GM19351 (cell line): ENCODE measurements around the gene FBXO2.

Experiments used
- ATAC-seq: cut with Tn5 transposase; IDR thresholded peaks from one replicate; pipeline ENCODE4 v1.9.1; 2021; ENCODE audit warnings: mild to moderate bottlenecking, moderate library complexity; ENCODE audit not compliant: unreplicated experiment

FBXO2 gene

DNA sequence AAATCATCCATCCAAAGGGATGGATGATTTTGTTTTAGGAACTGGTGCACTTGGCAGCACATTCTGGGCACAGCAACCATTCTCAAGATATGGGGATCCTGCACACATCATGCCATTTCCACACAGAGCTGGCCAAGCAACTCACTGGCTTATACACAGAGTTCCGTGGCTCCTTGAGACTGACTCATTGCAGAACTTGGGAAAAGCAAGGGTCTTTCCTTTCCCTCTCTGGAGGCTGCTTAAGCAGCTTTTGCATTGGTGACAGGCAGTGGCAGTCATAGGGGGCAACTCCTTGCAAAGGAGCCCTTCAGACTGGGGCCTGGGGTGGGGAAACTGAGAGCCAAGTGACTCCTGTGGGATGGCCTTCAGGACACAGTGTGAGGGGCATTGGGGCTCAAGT lies 28.6 kb upstream of the FBXO2 start:
- ATAC-seq: no peak

DNA sequence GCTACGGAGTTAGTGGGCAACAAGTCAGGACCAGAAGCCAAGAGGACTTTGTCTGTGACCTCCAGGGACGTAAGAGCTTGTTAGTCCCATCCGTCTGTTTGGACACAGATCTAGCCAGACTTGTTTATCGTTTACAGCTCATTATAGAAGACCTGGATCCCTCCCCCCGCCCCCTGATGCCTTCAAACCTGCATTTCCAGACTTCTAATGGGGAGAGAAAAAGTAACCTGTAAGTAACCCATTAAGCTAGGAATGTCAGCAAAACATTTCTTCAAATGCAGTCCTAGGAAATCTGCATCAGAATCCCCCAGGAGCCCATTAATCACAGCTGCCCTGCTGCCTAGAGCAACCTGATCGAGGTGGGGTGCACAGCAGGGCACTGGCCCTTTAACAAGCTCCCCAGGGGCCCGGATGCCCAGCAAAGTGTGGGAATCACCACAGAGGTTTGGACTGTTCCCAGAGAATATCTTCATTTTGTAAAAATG lies 28.1 kb upstream of the FBXO2 start:
- ATAC-seq: no peak

DNA sequence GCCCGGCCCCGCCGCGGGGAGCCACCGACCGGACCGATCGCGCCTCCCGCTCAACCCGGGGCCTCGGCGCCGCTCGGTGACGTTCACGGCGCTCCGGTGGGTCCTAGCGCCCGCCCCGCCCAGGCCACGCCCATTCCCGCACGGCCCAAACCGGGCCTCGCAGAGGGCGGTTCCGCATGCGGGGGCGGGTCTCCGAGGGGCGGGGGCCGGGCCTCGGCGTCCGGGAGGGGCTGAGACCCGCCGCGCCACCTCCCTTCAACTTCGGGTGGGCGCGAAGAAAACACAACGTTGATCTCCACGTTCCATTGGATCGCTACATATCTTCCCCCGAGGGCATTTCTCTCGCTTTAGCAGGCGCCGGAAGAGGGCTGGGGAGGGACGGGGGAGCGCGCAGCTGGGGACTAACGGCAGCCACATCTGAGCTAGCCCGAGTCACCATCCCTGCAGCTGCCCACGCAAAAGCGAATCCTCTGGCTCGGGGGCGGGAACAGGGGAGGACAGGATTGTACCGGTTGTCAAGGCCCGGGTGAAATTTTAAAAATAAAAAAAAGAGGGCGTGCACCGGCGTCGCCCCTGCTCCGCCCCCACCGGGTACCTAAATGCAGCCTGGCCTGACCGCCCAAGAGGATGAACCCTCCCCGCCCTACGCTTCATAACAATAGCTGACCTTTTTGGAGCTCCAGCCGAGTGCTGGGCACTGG lies 27.0 kb upstream of the FBXO2 start, which contains the start of gene MAD2L2:
TSS of gene MAD2L2 (minus strand) at position 78 of the 701 bp plus-strand sequence. CDS start 547 bp downstream, outside the sequence.
- ATAC-seq: peak; percentile 82

DNA sequence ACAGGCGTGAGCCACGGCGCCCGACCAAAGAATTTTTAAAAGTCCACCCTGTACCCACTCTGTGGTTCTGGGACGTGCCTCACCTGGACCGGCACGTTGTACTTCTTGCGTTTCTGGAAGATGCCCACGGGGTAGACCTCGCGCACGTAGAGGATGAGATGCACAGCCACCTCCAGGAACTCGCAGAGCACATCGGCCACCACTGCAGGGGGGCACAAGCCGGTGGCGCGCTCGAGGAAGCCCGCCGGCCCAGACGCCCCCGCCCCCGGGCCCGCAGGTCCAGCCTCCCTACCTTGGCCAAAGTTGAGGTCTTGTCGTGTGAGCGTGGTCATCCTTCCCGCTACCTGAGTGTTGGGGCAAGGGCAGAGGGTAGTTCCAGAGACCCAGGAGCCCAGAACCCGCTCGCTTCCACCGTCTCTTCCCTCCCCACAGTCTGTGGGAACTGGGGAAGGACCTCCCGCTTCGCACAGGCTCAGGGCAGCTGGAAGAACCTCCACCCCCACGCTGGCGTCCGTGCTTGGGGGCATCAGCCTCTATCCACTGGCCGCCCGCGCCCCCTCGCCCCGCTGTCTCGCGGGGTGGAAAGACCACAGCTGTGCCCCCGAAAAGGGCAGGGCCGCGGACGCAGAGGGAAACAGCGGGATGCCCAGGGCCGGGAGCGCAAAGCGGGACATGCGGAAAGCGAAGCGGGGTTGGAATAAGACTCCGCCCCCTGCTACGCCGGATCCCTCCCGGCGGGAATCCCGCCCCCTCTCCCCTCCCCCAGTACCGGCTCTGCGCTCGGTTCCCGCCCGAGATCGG lies 26.2 kb upstream of the FBXO2 start:
- ATAC-seq: peak; percentile 27

DNA sequence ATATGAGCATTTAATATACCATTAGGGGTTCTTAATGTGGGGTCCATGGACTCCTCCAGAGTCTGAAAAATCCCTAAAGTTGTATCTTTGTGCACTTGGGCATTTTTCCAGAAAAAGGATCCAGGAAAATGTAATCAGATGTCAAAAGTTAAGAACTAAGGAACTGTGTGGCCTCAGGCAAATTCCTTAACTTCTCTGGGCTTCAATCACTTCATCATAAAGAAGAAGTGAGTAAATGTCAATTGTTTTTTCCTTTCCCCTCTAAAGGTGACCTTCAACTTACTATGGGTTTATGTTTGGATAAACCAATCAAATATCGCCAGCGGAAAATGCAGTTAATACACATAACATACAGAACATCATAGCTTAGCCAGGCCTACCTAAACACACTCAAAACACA lies 24.2 kb upstream of the FBXO2 start:
- ATAC-seq: no peak

DNA sequence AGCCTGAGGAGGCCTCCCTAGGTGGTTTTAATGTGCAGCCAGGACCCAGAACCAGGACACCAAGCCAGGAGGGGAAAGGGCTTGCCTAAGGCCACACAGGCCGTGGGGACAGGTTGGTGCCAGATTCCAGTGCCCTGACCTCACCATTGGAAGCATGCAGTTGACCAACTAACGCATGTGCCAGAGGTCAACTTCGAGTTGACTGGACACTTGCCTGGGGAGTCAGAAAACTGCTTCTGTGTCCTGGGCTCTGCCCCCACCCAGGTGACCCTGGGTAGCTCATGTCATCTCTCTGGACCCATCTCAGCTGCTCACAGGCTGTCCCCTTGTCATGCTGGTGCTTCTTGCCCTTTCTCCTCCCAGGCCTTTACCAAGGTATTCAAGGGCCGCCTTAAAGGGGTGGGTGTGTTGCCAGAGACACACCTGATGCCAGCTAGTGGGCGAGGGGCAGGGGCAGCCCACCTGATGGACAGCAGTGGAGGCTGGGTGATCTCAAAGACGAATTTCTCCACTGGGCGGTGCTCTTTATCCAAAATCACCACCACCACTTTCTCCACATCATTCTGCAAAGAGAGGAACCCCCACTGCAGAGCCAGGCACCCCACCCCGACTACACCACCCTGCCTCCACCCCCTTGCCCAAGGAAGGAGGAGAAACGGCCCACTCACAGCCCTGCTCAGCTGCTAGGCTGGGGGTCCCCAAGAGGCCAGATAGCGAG lies 22.3 kb upstream of the FBXO2 start:
- no peak for ATAC-seq

DNA sequence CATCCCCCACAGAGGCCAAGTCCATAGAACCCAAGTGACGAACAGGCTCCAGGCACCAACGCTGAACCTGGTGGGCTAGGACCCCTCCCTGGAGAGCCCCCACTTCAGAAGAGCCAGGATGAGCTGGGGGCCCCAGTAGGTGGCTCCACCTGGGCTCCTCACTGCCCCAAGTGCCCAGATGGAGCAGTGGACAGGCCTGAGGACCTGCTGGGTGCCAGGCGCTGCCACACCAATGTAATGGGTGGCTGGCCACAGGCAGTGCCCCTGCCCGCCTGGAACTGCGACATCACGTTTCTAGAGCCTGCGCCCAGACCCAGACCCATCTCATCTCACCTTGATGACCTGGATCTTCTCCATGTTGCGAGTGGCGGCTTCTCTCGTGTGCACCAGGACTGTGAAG lies 21.1 kb upstream of the FBXO2 start:
- ATAC-seq: no peak

DNA sequence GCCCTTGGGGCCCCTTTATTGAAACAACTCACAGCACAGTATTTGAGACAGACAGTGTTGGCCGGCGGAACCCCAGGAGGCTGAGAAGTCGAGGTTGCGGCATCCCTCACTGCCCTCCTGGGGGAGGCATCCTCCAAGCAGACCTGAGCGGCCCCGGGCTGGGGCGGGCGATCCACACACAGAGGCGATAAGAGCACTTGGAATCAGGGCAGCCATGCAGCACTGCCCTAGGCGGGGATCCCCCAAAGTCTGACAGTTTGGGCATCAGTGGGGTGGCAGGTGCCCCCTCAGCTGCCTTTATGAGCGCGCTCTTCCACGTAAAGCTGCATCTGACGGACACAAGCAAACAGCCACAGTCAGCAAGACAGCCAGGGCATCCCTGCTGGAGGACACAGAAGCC lies 20.3 kb upstream of the FBXO2 start:
- ATAC-seq: no peak

DNA sequence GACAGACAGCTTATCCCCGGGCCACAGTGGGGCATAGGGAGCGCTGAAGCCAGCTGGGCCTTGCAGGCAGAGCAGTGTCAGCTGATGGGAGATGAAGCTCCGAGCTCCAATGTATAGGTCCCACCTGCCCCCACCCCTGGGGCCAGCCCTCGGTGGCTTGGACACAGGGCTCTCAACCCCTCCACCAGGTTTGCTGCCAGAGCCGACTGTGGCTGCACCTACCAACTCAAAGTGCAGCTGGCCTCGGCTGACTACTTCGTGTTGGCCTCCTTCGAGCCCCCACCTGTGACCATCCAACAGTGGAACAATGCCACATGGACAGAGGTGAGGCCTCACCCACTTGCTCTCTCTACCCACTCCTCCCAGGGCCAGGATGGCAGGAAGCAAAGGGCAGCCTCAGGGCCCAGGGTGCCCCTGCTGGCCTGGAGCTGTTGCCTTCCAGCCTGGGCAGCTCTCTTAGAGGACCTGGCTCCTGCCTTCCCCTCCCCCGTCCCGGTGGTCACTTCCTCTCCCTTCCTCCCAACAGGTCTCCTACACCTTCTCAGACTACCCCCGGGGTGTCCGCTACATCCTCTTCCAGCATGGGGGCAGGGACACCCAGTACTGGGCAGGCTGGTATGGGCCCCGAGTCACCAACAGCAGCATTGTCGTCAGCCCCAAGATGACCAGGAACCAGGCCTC lies 19.0 kb upstream of the FBXO2 start:
- ATAC-seq: no peak

DNA sequence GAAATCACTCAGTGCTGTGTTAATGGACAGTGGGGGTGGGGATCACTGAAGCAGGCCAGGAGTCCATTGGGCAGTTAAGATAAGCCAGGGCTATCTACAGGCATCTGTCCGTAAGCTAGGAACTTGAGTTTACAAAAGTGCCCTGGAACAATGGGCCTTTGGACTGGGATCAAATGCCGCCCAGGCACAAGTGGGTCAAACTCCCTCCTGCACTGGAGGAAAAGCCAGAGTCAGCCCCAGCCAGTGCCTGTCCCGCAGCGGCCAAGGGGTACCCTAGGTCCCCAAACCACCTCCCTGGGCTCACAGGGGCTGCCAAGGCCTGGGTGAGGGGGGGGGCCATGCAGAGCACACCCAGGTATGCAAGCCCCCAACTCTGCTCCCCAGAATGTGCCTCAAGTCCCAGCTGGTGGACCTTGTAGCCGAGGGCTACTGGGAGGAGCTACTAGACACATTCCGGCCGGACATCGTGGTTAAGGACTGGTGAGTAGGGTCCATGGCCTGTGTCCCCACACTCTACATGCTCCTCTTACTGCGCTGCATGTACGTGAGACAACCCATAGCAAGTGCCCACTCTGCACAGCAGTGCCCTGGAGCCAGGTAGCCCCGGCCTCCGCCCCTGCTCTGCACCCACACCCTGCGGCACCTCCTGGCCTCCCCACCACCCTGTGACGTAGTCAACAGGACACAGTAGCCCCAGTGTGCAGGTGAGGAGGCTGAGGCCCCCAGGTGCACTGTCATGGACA lies 17.5 kb upstream of the FBXO2 start:
- ATAC-seq: no peak

DNA sequence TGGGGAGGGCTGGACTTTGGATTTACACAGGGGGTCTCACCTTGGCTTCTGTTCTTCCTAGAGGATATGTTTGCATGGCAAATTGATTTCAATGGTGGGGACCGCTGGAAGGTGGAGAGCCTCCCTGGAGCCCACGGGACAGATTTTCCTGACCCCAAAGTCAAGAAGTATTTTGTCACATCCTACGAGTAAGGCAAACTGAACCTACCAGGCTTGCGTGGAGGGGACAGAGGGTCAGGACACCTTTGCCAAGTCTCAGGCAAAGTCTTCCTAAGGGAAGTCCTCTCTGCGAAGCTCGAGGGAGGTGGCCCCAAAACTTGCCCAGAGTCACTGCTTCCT lies 16.9 kb upstream of the FBXO2 start:
- ATAC-seq: no peak

DNA sequence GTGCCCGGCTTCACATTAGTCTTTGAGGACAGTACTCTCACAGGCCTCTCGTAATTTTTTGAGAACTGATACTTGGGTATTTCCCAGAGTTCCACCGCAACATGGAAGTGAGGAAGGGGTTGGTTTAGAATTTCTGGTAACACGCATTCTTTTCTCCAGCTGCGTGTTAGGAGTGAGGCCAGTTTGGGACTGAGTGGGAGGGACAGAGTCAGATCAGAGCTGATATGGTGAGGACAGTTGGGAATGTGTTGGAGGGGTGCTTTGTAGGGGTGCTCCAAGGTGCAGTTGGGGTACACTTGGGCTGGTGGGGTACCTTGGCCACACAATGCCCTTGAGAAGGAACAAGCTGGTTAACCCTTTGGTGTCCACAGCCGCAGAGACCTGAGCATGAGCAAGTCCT lies 16.5 kb upstream of the FBXO2 start:
- ATAC-seq: no peak

DNA sequence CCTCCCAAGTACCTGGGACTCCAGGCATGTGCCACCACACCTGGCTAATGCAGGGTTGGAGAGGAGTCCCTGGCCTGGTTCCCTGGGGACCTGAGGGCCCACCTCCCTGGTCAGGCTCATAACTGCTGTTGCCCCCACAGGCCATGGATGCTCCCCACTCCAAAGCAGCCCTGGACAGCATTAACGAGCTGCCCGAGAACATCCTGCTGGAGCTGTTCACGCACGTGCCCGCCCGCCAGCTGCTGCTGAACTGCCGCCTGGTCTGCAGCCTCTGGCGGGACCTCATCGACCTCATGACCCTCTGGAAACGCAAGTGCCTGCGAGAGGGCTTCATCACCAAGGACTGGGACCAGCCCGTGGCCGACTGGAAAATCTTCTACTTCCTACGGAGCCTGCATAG lies 14.3 kb upstream of the FBXO2 start:
- no peak for ATAC-seq

DNA sequence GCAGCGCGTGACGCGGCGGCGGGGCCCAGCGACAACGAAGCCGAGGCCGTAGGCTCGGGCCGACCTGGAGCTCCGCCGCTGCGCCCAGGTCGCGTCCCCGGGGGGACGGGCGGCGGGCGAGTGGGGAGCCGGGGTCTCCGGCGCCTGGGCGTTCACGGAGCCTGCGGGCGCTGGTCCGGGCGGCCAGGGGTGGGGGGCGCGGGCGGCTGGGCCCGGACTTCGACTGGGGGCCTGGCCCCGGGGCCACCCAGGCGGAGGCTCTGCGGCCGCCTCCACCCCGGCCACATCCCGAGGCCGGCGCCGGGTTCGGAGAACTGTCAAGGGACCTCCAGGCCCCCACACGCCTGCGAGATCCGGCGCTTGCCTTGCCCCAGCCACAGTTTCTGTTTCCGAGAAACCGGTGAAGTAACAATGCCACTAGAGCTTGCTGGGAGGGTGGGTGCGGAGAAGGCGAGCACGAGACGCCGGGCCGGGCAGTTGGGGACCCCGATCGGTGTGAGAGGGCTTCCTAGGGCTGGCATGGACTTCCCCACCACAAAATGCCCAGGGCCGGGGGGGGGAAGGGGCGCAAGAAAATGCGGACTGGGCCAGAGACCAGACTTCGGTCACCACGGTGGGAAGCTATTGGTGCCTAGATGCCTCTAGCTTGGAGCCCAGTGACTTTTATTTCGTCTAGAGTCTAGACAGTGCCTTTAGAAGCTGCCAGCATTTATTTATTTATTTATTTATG lies 10.3 kb upstream of the FBXO2 start:
- peak; percentile 43 for ATAC-seq

DNA sequence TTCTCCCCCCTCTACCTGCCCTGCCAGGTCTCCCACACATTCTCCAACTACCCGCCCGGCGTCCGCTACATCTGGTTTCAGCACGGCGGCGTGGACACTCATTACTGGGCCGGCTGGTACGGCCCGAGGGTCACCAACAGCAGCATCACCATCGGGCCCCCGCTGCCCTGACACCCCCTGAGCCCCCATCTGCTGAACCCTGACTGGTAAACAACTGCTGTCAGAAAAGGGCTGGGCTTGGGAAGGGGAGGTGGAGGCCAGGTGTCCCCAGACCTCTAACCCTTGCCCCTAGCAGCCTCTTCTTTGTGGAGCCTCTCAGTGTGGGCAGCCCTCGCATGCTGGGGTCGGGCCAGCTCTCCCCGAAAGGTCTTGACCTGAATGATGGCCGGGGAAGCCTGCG lies 6.9 kb upstream of the FBXO2 start:
- no peak for ATAC-seq

DNA sequence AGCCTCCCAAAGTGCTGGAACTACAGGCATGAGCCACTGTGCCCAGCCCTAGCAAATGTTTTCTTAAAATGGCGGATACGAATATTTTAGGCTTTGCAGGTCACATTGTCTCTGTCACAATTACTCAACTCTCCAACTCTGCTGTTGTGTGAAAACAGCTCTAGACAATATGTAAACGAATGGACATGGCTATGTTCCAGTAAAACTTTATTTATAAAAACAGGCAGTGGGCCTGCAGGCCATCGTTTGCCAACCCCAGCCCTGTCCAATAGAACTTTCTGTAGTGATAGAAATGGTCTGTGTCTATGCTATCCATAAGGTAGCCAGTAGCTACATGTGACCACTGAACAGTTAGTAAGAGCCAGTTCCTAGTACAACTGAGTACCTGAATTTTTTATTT lies 5.5 kb upstream of the FBXO2 start:
- ATAC-seq: no peak

DNA sequence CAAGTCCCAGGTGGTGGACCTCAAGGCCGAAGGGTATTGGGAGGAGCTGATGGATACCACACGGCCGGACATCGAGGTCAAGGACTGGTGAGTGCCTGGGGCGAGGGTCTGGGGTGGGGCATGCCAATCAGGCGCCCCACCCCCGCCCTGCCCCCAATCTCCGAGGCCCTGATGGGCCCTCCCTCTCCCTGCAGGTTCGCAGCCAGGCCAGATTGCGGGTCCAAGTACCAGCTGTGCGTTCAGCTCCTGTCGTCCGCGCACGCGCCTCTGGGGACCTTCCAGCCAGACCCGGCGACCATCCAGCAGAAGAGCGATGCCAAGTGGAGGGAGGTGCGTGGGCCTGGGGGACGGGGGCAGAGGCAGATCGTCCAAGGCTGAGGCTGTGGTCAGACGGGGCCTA lies 4.3 kb upstream of the FBXO2 start:
- no peak for ATAC-seq

DNA sequence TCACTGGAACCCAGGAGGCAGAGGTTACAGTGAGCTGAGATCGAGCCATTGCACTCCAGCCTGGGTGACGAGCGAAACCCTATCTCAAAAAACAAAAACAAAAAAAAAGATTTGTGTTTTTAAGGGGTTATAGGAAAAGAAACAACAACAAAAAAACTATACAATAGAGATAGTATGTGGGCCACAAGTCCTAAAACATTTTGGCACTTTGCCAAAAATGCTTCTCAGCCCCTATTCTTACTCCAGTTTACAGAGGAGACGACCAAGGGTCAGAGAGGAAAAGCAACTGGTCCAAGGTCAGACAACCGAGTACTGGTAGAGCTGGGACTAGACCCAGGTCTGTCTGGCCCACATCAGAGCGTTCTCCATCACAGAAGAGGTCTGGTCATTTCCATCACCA lies 3.4 kb upstream of the FBXO2 start:
- no peak for ATAC-seq

DNA sequence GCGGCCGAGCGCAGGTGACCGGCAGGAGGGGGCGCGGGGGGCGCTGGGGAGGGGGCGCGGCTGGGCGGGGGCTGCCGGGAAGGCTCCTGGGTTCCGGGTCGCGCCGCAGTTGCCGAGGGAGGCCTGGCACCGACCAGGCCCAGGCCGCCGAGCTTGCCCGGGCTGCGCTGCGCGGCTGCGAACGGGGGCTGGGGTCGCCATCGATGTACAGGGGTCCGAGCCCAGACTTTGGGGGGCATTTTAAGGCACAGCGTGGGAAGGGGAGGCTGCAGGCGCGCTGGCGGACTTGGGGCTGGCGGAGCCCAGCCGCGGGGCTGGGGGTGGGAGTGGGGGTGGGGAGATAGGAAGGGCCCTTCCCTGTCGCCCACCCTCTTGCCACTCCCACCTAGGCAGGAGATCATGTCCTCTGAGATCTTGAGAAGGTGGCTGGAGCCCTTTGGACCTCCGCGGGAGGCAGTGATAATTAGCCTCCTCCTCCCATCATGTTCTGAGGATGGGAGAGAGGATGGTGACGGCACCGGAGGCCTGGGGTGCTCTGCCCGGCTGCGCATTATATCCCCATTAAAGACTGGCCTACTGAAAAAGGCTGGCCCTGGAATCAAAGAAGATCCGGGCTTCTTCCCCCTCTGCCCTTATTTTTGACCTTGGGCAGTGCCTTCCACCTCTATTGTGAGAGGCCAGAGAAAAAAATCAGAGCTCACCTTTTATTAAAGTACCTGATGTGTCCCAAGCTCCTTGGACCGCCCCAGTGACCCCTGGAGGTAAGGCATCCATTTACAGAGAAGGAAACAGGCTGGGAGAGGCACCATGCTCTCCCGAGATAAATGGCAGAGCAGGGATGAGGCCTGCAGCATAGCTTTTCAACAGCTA lies 945 bp upstream of the FBXO2 start:
- ATAC-seq: peak; percentile 40
